Activated CD4-positive, alpha-beta T cell treated with anti-CD3 and anti-CD28 coated beads, Interleukin-2, amount 50 U/mL, for 4 hours (primary cell): ENCODE results near the gene TLK1.

ENCODE experiments used
- DNase-seq, 2 experiments: peaks; one replicate each; pipeline ENCODE4 v3.0.0-alpha.2; 2020

Gene TLK1

GRCh38 chr2:170991398-170992182 lies 169.1 kb downstream of the TLK1 start:
- no peak for DNase-seq

GRCh38 chr2:170986566-170987258 lies 174.0 kb downstream of the TLK1 start:
- no peak for DNase-seq

GRCh38 chr2:170985407-170985806 lies 175.3 kb downstream of the TLK1 start:
- DNase-seq, result no peak

- no peak for DNase-seq
Measured at GRCh38 chr2:170984079-170984478, 176.6 kb downstream of the TLK1 start.

- no peak for DNase-seq
Measured at GRCh38 chr2:170975943-170976270, 184.8 kb downstream of the TLK1 start.

GRCh38 chr2:170975127-170975942 lies 185.4 kb downstream of the TLK1 start:
- DNase-seq, result no peak

GRCh38 chr2:170974304-170974993 lies 186.2 kb downstream of the TLK1 start:
- DNase-seq, result no peak

- DNase-seq, result peak; percentile 89 to 90
Measured at GRCh38 chr2:170973492-170974303, 187.0 kb downstream of the TLK1 start.

GRCh38 chr2:170973225-170973491 lies 187.5 kb downstream of the TLK1 start:
- DNase-seq, result no peak

- DNase-seq, result no peak
Measured at GRCh38 chr2:170972296-170973224, 188.1 kb downstream of the TLK1 start.

- no peak for DNase-seq
Measured at GRCh38 chr2:170971071-170971470, 189.6 kb downstream of the TLK1 start.

GRCh38 chr2:170969872-170970496 lies 190.7 kb downstream of the TLK1 start:
- no peak for DNase-seq

- no peak for DNase-seq
Measured at GRCh38 chr2:170969030-170969429, 191.7 kb downstream of the TLK1 start.

- no peak for DNase-seq
Measured at GRCh38 chr2:170968205-170969003, 192.3 kb downstream of the TLK1 start.

- DNase-seq, result no peak
Measured at GRCh38 chr2:170967553-170967952, 193.1 kb downstream of the TLK1 start.

GRCh38 chr2:170966648-170967396 lies 193.9 kb downstream of the TLK1 start:
- no peak for DNase-seq

GRCh38 chr2:170965446-170966225 lies 195.1 kb downstream of the TLK1 start:
- DNase-seq, result no peak

- no peak for DNase-seq
Measured at GRCh38 chr2:170963386-170963785, 197.3 kb downstream of the TLK1 start.
